ENCODE measurements around the gene NAV2.

DNA sequence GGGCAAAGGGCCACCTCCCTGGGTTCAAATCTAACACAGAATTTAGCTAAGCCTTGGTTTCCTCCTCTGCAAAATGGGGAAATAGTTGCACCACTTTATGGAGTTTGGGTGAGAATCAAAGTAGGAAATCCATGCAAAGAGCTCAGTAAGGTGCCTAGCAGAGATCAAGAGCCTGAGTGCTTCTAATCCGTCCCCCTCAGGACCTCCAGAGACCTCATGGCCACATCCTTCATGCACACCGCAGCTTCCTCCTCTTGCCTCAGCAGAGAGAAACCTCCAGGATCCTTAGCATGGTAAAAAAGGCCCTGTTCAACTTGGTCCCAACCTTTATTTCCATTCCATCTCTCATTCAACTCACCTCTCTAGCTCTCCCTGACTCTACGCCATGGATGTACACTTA, 37.8 kb upstream of the NAV2 start:
- TF ChIP-seq, protein P1, sequence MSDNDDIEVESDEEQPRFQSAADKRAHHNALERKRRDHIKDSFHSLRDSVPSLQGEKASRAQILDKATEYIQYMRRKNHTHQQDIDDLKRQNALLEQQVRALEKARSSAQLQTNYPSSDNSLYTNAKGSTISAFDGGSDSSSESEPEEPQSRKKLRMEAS (IDR thresholded peaks at IDR 0.05; ENCODE audit: low read depth, low read length): 0 out of 2 replicates have a peak, but pooled peaks have one; percentile 23
- TF ChIP-seq, protein P2, sequence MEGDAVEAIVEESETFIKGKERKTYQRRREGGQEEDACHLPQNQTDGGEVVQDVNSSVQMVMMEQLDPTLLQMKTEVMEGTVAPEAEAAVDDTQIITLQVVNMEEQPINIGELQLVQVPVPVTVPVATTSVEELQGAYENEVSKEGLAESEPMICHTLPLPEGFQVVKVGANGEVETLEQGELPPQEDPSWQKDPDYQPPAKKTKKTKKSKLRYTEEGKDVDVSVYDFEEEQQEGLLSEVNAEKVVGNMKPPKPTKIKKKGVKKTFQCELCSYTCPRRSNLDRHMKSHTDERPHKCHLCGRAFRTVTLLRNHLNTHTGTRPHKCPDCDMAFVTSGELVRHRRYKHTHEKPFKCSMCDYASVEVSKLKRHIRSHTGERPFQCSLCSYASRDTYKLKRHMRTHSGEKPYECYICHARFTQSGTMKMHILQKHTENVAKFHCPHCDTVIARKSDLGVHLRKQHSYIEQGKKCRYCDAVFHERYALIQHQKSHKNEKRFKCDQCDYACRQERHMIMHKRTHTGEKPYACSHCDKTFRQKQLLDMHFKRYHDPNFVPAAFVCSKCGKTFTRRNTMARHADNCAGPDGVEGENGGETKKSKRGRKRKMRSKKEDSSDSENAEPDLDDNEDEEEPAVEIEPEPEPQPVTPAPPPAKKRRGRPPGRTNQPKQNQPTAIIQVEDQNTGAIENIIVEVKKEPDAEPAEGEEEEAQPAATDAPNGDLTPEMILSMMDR (IDR thresholded peaks at IDR 0.05; ENCODE audit: low read depth, low read length): no peak
- TF ChIP-seq POLR2A (IDR thresholded peaks at IDR 0.05; ENCODE audit: extremely low read depth, insufficient read length) (no peak), MYC (IDR thresholded peaks at IDR 0.05; ENCODE audit: low read depth, low read length) (no peak)

Data from NB4 (cell line).